ENCODE results near the gene COL8A1.

The COL8A1 gene

GRCh38 chr3:99696497-99696896, 58.1 kb downstream of the COL8A1 start:
- no peaks in the 10 kb centered on the region for H3K79me1 ChIP-seq (ENCODE audit: low read length)
- no peak overlapping the region for H3K4me2 ChIP-seq (ENCODE audit: low read length)
- no peaks in the 10 kb centered on the region for H3K36me3 ChIP-seq (ENCODE audit: control insufficient read depth, insufficient read depth, low read length)
- no peaks in the 10 kb centered on the region for H3K4me1 ChIP-seq (ENCODE audit: control insufficient read depth, low read depth, low read length)
- no peak overlapping the region for H3K4me3 ChIP-seq (ENCODE audit: low read length)
- H2BK5ac ChIP-seq (ENCODE audit: low read length) = no peak overlapping the region
- no peaks in the 10 kb centered on the region for H3K27me3 ChIP-seq (ENCODE audit: insufficient read depth, low read length, poor library complexity)
- no peak overlapping the region for H4K8ac ChIP-seq (ENCODE audit: low read depth, low read length)
- no peak for DNase-seq
- H2AK5ac ChIP-seq (ENCODE audit: low read length) = no peak overlapping the region
- H3K23ac ChIP-seq (ENCODE audit: low read length) = no peak overlapping the region
- no peak overlapping the region for H3K9ac ChIP-seq (ENCODE audit: low read length)
- WGBS (ENCODE audit: extremely low coverage, insufficient coverage, low lambda C conversion rate) = no CpG with 5 or more reads among the region's 5 CpGs
- no peak overlapping the region for H2BK15ac ChIP-seq (replicated peaks; ENCODE audit: low read depth)
- H3K79me2 ChIP-seq (ENCODE audit: control insufficient read depth, insufficient read depth, low read length) = no peaks in the 10 kb centered on the region
- no peak overlapping the region for H4K5ac ChIP-seq (ENCODE audit: low read length)
- H2BK120ac ChIP-seq (ENCODE audit: low read depth, low read length) = no peak overlapping the region
- no peak overlapping the region for H3K56ac ChIP-seq (ENCODE audit: low read length)
- no peak overlapping the region for H3K27ac ChIP-seq (ENCODE audit: low read depth, low read length)
- no peak overlapping the region for H3K18ac ChIP-seq (ENCODE audit: low read length)
- no peak overlapping the region for H3K4ac ChIP-seq (ENCODE audit: low read depth, low read length)

DNA sequence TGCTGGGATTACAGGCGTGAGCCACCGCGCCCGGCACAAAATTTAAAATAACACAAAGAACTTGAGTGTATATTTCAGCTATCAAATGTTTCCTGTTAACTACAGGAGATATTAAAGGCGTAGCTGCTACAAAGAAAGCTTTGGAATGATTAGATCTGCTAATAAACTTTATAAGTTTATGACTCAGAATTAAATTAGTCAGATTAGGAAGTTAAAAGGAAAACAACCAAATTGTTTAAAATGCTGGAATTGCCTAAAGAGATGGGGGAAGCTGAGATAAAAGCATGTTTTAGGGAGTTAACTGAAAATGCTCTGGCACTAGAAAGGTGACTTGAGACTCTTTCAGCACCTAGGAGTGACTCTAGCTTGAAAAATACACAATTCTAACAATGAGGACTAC, 58.9 kb downstream of the COL8A1 start:
- Histone ChIP-seq H3K27me3 (ENCODE audit: insufficient read depth, low read length, poor library complexity) (no peaks in the 10 kb centered on the region), H3K18ac (ENCODE audit: low read length) (no peak overlapping the region), H2AK5ac (ENCODE audit: low read length) (no peak overlapping the region), H3K79me2 (ENCODE audit: control insufficient read depth, insufficient read depth, low read length) (no peaks in the 10 kb centered on the region), H3K4me3 (ENCODE audit: low read length) (no peak overlapping the region), H3K79me1 (ENCODE audit: low read length) (no peaks in the 10 kb centered on the region), H3K4me1 (ENCODE audit: control insufficient read depth, low read depth, low read length) (no peaks in the 10 kb centered on the region), H3K36me3 (ENCODE audit: control insufficient read depth, insufficient read depth, low read length) (no peaks in the 10 kb centered on the region), H3K4ac (ENCODE audit: low read depth, low read length) (no peak overlapping the region), H3K4me2 (ENCODE audit: low read length) (no peak overlapping the region), H2BK120ac (ENCODE audit: low read depth, low read length) (no peak overlapping the region), H4K5ac (ENCODE audit: low read length) (no peak overlapping the region), H4K8ac (ENCODE audit: low read depth, low read length) (no peak overlapping the region), H2BK15ac (replicated peaks; ENCODE audit: low read depth) (no peak overlapping the region), H2BK5ac (ENCODE audit: low read length) (no peak overlapping the region), H3K27ac (ENCODE audit: low read depth, low read length) (no peak overlapping the region), H3K23ac (ENCODE audit: low read length) (no peak overlapping the region), H3K56ac (ENCODE audit: low read length) (no peak overlapping the region), H3K9ac (ENCODE audit: low read length) (no peak overlapping the region)
- DNase-seq = no peak
- WGBS (ENCODE audit: extremely low coverage, insufficient coverage, low lambda C conversion rate) = no CpG with 5 or more reads among the region's 5 CpGs

DNA sequence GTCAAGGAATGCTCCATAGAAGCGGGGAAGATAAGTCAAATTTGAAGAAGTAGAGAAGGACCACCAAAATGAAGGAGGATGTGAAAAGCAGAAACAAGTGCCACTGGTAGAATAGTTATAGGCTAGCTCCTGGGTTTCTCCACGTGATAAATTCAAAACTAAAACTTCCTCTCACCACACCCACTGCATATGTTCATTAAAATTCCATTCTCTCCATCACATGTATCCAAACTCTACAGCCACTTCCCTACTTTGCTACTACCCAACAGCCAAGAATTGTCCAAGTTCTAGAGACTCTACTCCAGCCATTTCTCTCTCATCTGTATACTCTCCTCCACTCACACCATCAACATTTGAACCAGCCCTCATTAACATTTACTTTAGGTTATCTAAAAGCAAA, 60.5 kb downstream of the COL8A1 start:
- WGBS (ENCODE audit: extremely low coverage, insufficient coverage, low lambda C conversion rate) = no CpG with 5 or more reads among the region's 2 CpGs
- Histone ChIP-seq H2BK120ac (ENCODE audit: low read depth, low read length) (no peak overlapping the region), H3K4me2 (ENCODE audit: low read length) (no peak overlapping the region), H3K56ac (ENCODE audit: low read length) (no peak overlapping the region), H2AK5ac (ENCODE audit: low read length) (no peak overlapping the region), H3K4me3 (ENCODE audit: low read length) (no peak overlapping the region), H3K18ac (ENCODE audit: low read length) (no peak overlapping the region), H3K79me2 (ENCODE audit: control insufficient read depth, insufficient read depth, low read length) (no peaks in the 10 kb centered on the region), H2BK5ac (ENCODE audit: low read length) (no peak overlapping the region), H3K9ac (ENCODE audit: low read length) (no peak overlapping the region), H3K4ac (ENCODE audit: low read depth, low read length) (no peak overlapping the region), H3K23ac (ENCODE audit: low read length) (no peak overlapping the region), H4K8ac (ENCODE audit: low read depth, low read length) (no peak overlapping the region), H3K27me3 (ENCODE audit: insufficient read depth, low read length, poor library complexity) (no peaks in the 10 kb centered on the region), H3K36me3 (ENCODE audit: control insufficient read depth, insufficient read depth, low read length) (no peaks in the 10 kb centered on the region), H3K4me1 (ENCODE audit: control insufficient read depth, low read depth, low read length) (no peaks in the 10 kb centered on the region), H3K27ac (ENCODE audit: low read depth, low read length) (no peak overlapping the region), H4K5ac (ENCODE audit: low read length) (no peak overlapping the region), H3K79me1 (ENCODE audit: low read length) (no peaks in the 10 kb centered on the region), H2BK15ac (replicated peaks; ENCODE audit: low read depth) (no peak overlapping the region)
- DNase-seq = no peak

GRCh38 chr3:99699841-99700240, 61.4 kb downstream of the COL8A1 start:
- Histone ChIP-seq H3K4me3 (ENCODE audit: low read length) (no peak overlapping the region), H2BK5ac (ENCODE audit: low read length) (no peak overlapping the region), H2AK5ac (ENCODE audit: low read length) (no peak overlapping the region), H4K8ac (ENCODE audit: low read depth, low read length) (no peak overlapping the region), H3K9ac (ENCODE audit: low read length) (no peak overlapping the region), H3K56ac (ENCODE audit: low read length) (no peak overlapping the region), H3K4ac (ENCODE audit: low read depth, low read length) (no peak overlapping the region), H3K18ac (ENCODE audit: low read length) (no peak overlapping the region), H3K27ac (ENCODE audit: low read depth, low read length) (no peak overlapping the region), H2BK15ac (replicated peaks; ENCODE audit: low read depth) (no peak overlapping the region), H4K5ac (ENCODE audit: low read length) (no peak overlapping the region), H3K23ac (ENCODE audit: low read length) (no peak overlapping the region), H3K79me2 (ENCODE audit: control insufficient read depth, insufficient read depth, low read length) (no peaks in the 10 kb centered on the region), H3K27me3 (ENCODE audit: insufficient read depth, low read length, poor library complexity) (no peaks in the 10 kb centered on the region), H3K4me2 (ENCODE audit: low read length) (no peak overlapping the region), H3K36me3 (ENCODE audit: control insufficient read depth, insufficient read depth, low read length) (no peaks in the 10 kb centered on the region), H3K79me1 (ENCODE audit: low read length) (no peaks in the 10 kb centered on the region), H3K4me1 (ENCODE audit: control insufficient read depth, low read depth, low read length) (no peaks in the 10 kb centered on the region), H2BK120ac (ENCODE audit: low read depth, low read length) (no peak overlapping the region)
- DNase-seq = no peak
- WGBS (ENCODE audit: extremely low coverage, insufficient coverage, low lambda C conversion rate) = 100% methylated on average over 1 of the region's 9 CpGs

- H3K23ac ChIP-seq (ENCODE audit: low read length) = no peak overlapping the region
- no peaks in the 10 kb centered on the region for H3K79me2 ChIP-seq (ENCODE audit: control insufficient read depth, insufficient read depth, low read length)
- H4K8ac ChIP-seq (ENCODE audit: low read depth, low read length) = no peak overlapping the region
- H3K27ac ChIP-seq (ENCODE audit: low read depth, low read length) = no peak overlapping the region
- no peak overlapping the region for H3K4me3 ChIP-seq (ENCODE audit: low read length)
- H3K36me3 ChIP-seq (ENCODE audit: control insufficient read depth, insufficient read depth, low read length) = no peaks in the 10 kb centered on the region
- no peaks in the 10 kb centered on the region for H3K27me3 ChIP-seq (ENCODE audit: insufficient read depth, low read length, poor library complexity)
- no peak for DNase-seq
- H2BK5ac ChIP-seq (ENCODE audit: low read length) = no peak overlapping the region
- no peak overlapping the region for H3K9ac ChIP-seq (ENCODE audit: low read length)
- no peak overlapping the region for H2BK15ac ChIP-seq (replicated peaks; ENCODE audit: low read depth)
- no peak overlapping the region for H3K4me2 ChIP-seq (ENCODE audit: low read length)
- H3K4me1 ChIP-seq (ENCODE audit: control insufficient read depth, low read depth, low read length) = no peaks in the 10 kb centered on the region
- no peak overlapping the region for H4K5ac ChIP-seq (ENCODE audit: low read length)
- H2BK120ac ChIP-seq (ENCODE audit: low read depth, low read length) = no peak overlapping the region
- no peak overlapping the region for H3K18ac ChIP-seq (ENCODE audit: low read length)
- no peak overlapping the region for H3K4ac ChIP-seq (ENCODE audit: low read depth, low read length)
- H3K79me1 ChIP-seq (ENCODE audit: low read length) = no peaks in the 10 kb centered on the region
- no peak overlapping the region for H2AK5ac ChIP-seq (ENCODE audit: low read length)
- H3K56ac ChIP-seq (ENCODE audit: low read length) = no peak overlapping the region
- no CpG with 5 or more reads among the region's 8 CpGs for WGBS (ENCODE audit: extremely low coverage, insufficient coverage, low lambda C conversion rate)
These were observed 62.4 kb downstream of the COL8A1 start for GRCh38 chr3:99700631-99701268.
